Gastrocnemius medialis (tissue), 4 donors: ENCODE data around the gene ACO2. TPM values are rescaled to one million over a fixed set of nuclear protein-coding genes. Genes with fewer than 3 reads are reported as not detected.
A peak's percentile ranks its signal among the peaks of the same experiment; 100 is the strongest.
"Not testable (repeated sequence)": the region's sequence is repeated elsewhere in the genome, so short reads cannot be mapped to it uniquely, and the experiment has no call there.

Experiments
- ATAC-seq, 2 donors: fragments of 150-250 bp; one replicate each; pipeline ENCODE4 v1.9.1; 2016
- DNase-seq, 2 donors: peaks; one replicate each; pipeline ENCODE4 v3.0.0-alpha.2; 2019
- H3K27ac ChIP-seq, 4 donors: fragments of 200-600 bp; sonication (generic); 1 replicate in 1 of 4; 2 replicates in 3 of 4; pipeline ENCODE4 v1.5.1; 2016 to 2018; ENCODE audit warnings: mild to moderate bottlenecking in 2 of 4, moderate library complexity in 1 of 4
- H3K27me3 ChIP-seq, 3 donors: fragments of 200-600 bp; sonication (generic) in 2 of 3; 1 replicate in 1 of 3; 2 replicates in 2 of 3; pipeline versions ENCODE4 v1.5.1 to v1.6.0; 2016 to 2019; ENCODE audit warnings: mild to moderate bottlenecking in 1 of 3, moderate library complexity in 1 of 3
- H3K36me3 ChIP-seq, 2 donors: fragments of 200-600 bp; sonication (generic) in 1 of 2; one replicate each; pipeline ENCODE4 v1.5.1; 2017 to 2018
- H3K4me1 ChIP-seq, 2 donors: fragments of 200-600 bp; sonication (generic) in 1 of 2; one replicate each; pipeline ENCODE4 v1.5.1; 2016 to 2017; ENCODE audit warnings: mild to moderate bottlenecking in 2 of 2
- H3K4me3 ChIP-seq, 4 donors: fragments of 200-600 bp; sonication (generic) in 3 of 4; 1 replicate in 1 of 4; 2 replicates in 3 of 4; pipeline ENCODE4 v1.5.1; 2016 to 2019; ENCODE audit warnings: mild to moderate bottlenecking in 2 of 4
- H3K9me3 ChIP-seq, 3 donors: fragments of 200-600 bp; sonication (generic) in 2 of 3; 1 replicate in 1 of 3; 2 replicates in 2 of 3; pipeline ENCODE4 v1.5.1; 2016 to 2019
- POLR2A ChIP-seq, 2 donors: fragments of 450-650 bp; IDR thresholded peaks; one replicate each; pipeline ENCODE4 v1.6.1; 2017; ENCODE audit warnings: antibody characterized with exemption in 2 of 2, mild to moderate bottlenecking in 2 of 2, moderate library complexity in 2 of 2
- in situ Hi-C, 4 donors: fragments of 200-750 bp; cut with MboI; loops; one replicate each; pipeline versions ENCODE4 v1.15.0 to v1.8.0; 2017; ENCODE audit warnings: low sequenced_read_pairs in 4 of 4
- intact Hi-C: fragments of 100-400 bp; cut with DNase I; formaldehyde crosslinking; loops from one replicate; pipeline ENCODE4 v1.15.1; 2023; ENCODE audit warnings: low total_unique reads
- total RNA-seq, 4 donors: library from RNA; depleted of rRNA; stranded (reverse); fragments of >200 nt; gene quantifications; one replicate each; pipeline versions ENCODE4 v1.1.0 to v1.2.3, GENCODE V29; 2016
- TF ChIP-seq, protein P1 (sequence below), 5 experiments: fragments of 450-650 bp in 3 of 5; fragments of 200-600 bp in 2 of 5; sonication (generic) in 2 of 5; IDR thresholded peaks in 4 of 5; conservative IDR thresholded peaks in 1 of 5; 1 replicate in 4 of 5; 2 replicates in 1 of 5; pipeline ENCODE4 v1.5.1; 2016 to 2019; ENCODE audit warnings: antibody characterized with exemption in 5 of 5, mild to moderate bottlenecking in 3 of 5, moderate library complexity in 3 of 5

Gene ACO2
- total RNA-seq, 4 donors from 2014 or later = 361 to 763 (median 473) TPM

DNA sequence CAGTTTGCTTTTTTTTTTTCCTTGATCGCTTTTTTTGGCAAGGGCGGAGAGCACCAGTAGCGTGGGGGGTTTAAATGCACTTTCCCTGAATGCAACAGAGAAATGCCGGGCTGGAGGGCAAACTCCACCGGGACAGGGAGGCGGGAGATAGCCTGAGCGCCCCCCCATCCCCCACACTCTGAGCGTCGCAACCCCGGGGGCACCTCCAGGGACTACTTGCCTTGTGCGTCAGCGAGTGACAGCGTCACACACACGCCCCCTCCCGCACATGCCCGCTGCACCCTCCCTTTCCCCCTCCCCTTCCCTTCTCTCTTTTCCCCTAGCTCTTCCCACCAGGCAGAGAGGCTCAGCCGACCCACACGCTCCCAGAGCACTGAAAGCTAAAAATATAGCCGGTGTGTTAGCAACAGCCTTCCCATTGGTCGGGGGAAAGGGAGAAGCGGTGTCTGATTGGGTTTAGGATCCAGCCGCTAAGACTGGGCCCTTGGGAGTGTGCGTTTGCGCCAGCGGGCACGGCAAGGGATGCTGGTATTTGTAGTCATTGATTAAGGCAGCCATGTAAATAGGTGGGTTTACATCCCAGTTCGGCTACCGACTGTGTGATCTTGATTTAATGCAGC is 20.6 kb upstream of the ACO2 start:
- Histone ChIP-seq H3K27me3 (no peaks in the 10 kb centered on the region), H3K4me1 (peaks cover 8 to 15% of the 10 kb centered on the region in 2 donors), H3K4me3 (peak overlapping the region; percentile 66 to 99 (median 90)), H3K9me3 (no peaks in the 10 kb centered on the region), H3K36me3 (peaks cover 0 to 9% of the 10 kb centered on the region in 2 donors), H3K27ac (peak overlapping the region; percentile 92 to 100 (median 99))
- ATAC-seq = peak; percentile 68 to 73
- intact Hi-C loops (loop anchor here (1.0 to 10.0 kb wide), 2 partner anchors 21 to 143 kb away; partner anchors contain the start of genes ACO2 and ZC3H7B), in situ Hi-C loops (no loop called here)
- peak; percentile 97 to 98 for DNase-seq
- TF ChIP-seq POLR2A (IDR thresholded peaks at IDR 0.05) = peak; percentile 98
- TF ChIP-seq, protein P1, sequence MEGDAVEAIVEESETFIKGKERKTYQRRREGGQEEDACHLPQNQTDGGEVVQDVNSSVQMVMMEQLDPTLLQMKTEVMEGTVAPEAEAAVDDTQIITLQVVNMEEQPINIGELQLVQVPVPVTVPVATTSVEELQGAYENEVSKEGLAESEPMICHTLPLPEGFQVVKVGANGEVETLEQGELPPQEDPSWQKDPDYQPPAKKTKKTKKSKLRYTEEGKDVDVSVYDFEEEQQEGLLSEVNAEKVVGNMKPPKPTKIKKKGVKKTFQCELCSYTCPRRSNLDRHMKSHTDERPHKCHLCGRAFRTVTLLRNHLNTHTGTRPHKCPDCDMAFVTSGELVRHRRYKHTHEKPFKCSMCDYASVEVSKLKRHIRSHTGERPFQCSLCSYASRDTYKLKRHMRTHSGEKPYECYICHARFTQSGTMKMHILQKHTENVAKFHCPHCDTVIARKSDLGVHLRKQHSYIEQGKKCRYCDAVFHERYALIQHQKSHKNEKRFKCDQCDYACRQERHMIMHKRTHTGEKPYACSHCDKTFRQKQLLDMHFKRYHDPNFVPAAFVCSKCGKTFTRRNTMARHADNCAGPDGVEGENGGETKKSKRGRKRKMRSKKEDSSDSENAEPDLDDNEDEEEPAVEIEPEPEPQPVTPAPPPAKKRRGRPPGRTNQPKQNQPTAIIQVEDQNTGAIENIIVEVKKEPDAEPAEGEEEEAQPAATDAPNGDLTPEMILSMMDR (IDR thresholded peaks at IDR 0.05 in 4 of 5, conservative IDR thresholded peaks at IDR 0.05 in 1 of 5) = no peak

DNA sequence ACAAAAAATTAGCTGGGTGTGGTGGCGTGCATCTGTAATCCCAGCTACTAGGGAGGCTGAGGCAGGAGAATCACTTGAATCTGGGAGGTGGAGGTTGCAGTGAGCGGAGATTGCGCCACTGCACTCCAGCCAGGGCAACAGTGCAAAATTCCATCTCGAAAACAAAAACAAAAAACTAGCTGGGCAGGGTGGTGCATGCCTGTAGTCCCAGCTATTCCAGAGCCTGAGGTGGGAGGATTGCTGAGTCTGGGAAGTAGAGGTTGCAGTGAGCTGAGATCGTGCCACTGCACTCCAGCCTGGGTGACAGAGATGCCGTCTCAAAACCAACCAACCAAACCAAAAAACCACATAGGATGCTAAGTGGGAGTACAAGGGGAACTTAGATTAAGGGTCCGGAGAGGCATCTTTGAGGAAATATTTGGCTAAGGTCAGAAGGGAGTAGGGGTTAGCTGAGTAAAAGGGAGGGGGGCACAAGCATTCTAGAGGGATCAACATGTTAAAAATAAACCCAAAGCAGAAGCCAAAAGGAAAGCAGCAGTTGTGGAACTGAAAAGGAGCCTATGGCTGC is 10.7 kb upstream of the ACO2 start:
- Histone ChIP-seq H3K4me3 (no peak overlapping the region), H3K27ac (no peak overlapping the region), H3K4me1 (no peaks in the 10 kb centered on the region), H3K9me3 (no peaks in the 10 kb centered on the region), H3K36me3 (peaks cover 0 to 43% of the 10 kb centered on the region in 2 donors), H3K27me3 (no peaks in the 10 kb centered on the region)
- DNase-seq (no peak), ATAC-seq (no peak)
- TF ChIP-seq, protein P1 (IDR thresholded peaks at IDR 0.05 in 4 of 5, conservative IDR thresholded peaks at IDR 0.05 in 1 of 5) = no peak
- TF ChIP-seq POLR2A (IDR thresholded peaks at IDR 0.05) = no peak
- in situ Hi-C loops = no loop called here
- intact Hi-C loops = no loop called here

- Histone ChIP-seq H3K36me3 (peaks cover 0 to 52% of the 10 kb centered on the region in 2 donors), H3K4me3 (no peak overlapping the region), H3K9me3 (no peaks in the 10 kb centered on the region), H3K4me1 (no peaks in the 10 kb centered on the region), H3K27me3 (no peaks in the 10 kb centered on the region), H3K27ac (no peak overlapping the region)
- in situ Hi-C loops = no loop called here
- intact Hi-C loops = no loop called here
- TF ChIP-seq, protein P1 (IDR thresholded peaks at IDR 0.05 in 4 of 5, conservative IDR thresholded peaks at IDR 0.05 in 1 of 5) = no peak
- TF ChIP-seq POLR2A (IDR thresholded peaks at IDR 0.05) = no peak
- no peak for ATAC-seq
- no peak for DNase-seq
These were observed 9.5 kb upstream of the ACO2 start for GRCh38 chr22:41459431-41459830.

DNA sequence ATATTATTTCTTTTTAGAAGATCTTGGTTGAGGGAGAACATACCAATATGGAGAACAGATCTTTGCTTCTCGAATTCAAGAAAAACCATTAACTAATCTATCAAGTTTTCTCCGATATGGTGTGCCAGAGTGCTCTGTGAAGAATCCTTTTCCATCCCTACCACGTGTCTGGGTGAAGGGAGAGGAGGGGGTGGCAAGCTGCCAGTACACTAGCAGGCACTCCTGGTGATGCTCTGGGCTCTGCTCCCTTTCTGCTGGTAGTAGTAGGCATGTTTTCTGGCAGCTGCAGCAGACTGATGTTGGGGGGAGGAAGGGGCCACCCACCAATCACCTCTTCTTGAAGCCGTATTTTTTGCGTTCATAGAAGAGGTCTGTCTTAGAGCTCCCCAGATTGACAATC is 8.8 kb upstream of the ACO2 start:
- ATAC-seq, H3K4me1 ChIP-seq, H3K4me3 ChIP-seq, in situ Hi-C loops, H3K27me3 ChIP-seq, H3K9me3 ChIP-seq, DNase-seq, H3K27ac ChIP-seq: not testable (repeated sequence)
- intact Hi-C loops = loop anchor here (10.0 kb wide), 1 partner anchor 1295 kb away; no protein-coding TSS in a partner anchor
- peaks cover 0 to 58% of the 10 kb centered on the region in 2 donors for H3K36me3 ChIP-seq

- no peak overlapping the region for H3K27ac ChIP-seq
- TF ChIP-seq, protein P1 (IDR thresholded peaks at IDR 0.05 in 4 of 5, conservative IDR thresholded peaks at IDR 0.05 in 1 of 5) = no peak
- TF ChIP-seq POLR2A (IDR thresholded peaks at IDR 0.05) = no peak
- DNase-seq (no peak), ATAC-seq (no peak)
- H3K4me3 ChIP-seq = no peak overlapping the region
- in situ Hi-C loops (no loop called here), intact Hi-C loops (loop anchor here (10.0 kb wide), 1 partner anchor 1293 kb away; no protein-coding TSS in a partner anchor)
- no peaks in the 10 kb centered on the region for H3K9me3 ChIP-seq
- peaks cover 0 to 77% of the 10 kb centered on the region in 2 donors for H3K36me3 ChIP-seq
- H3K27me3 ChIP-seq = no peaks in the 10 kb centered on the region
- H3K4me1 ChIP-seq = no peaks in the 10 kb centered on the region
These were observed 7.0 kb upstream of the ACO2 start for GRCh38 chr22:41461901-41462300.
